Left renal pelvis (tissue), 4 donors: ENCODE data around the gene DHCR24. TPM values are rescaled to one million over a fixed set of nuclear protein-coding genes. Genes with fewer than 3 reads are reported as not detected.
"Not testable (repeated sequence)": the region's sequence is repeated elsewhere in the genome, so short reads cannot be mapped to it uniquely, and the experiment has no call there.

Experiments
- DNase-seq, 4 donors: peaks; one replicate each; pipeline ENCODE4 v3.0.0-alpha.2; 2013; ENCODE audit warnings: low read depth in 4 of 4, low spot score in 3 of 4
- polyA plus RNA-seq, 4 donors: library from polyadenylated mRNA; unstranded; fragments of 120-200 nt; gene quantifications; one replicate each; pipeline ENCODE4 v1.2.1, GENCODE V29; 2013; ENCODE audit not compliant: insufficient read length in 4 of 4

The DHCR24 gene
- polyA plus RNA-seq, 4 donors = 33.2 to 88.0 (median 70.4) TPM

DNA sequence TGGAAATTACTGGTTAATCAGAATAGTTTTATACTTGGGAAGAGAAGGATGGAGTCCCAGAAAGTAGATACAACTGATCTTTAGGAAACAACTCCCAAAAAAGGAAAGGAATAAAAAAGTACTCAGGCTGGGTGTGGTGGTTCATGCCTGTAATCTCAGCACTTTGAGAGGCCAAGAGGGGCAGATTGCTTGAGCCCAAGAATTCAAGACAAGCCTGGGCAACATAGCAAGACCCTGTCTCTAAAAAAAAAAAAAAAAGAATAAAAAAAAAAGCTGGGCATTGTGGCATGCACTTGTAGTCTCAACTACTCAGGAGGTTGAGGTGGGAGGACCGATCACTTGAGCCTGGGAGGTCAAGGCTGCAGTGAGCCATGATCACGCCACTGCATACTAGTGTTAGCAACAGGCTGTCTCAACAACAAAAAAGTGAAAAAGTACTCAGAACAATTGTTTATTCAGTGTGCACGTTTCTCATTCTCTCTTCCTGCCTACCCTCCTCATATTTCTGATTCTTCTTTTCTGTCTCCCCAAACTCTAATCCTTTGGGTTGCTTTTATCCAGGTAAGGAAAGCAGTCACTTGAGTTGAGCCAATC lies 2.2 kb upstream of the DHCR24 start:
- no peak for DNase-seq

DNA sequence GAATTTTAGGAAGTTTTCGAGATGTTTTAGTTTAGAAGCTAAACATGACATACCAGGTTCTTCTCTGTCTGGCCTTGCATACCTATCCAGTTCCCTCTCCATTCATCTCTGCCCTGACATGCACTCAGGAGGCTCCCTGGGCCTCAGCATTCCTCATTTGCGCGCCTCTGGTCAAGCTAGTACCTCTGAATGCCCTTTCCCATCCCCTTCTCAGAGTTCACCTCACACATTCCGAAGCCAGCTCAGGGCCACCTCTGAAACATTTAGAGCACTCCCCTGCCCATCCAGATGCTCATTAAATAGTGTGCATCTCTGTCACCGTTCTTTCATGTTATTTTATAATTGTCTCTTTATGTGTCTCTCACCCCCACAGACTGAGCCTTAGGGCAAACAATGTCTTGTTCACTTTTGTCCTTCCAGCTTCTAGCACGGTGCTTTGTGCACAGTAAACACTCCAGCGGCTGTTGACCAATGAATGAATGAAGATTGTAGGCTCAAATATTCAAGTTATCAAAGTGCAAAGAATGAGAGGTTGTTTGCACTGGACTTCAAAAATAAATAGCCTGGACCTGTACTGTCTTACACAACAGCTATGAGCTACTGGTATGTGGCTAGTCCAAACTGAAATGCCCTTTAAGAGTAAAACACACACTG lies 1.2 kb upstream of the DHCR24 start:
- DNase-seq = no peak

DNA sequence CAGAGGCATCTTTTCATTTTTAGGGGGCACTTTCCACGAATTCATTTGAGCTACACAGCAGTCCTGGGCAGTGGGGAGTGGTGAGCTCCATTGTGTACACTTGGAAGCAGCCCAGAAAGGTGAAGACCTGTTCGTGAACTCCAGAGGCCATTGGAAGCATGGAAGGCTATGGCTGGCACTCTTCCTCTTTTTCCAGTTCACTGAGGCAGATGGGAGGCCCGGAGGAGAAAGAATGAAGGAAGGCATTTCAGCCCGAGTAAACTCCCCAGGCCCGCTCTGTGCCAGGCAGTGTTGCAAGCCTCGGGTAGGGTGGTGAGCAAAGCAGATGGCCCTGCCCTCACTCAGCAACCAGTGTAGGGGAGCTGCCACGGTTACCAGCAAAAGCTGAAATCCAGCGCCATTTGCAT lies 673 bp upstream of the DHCR24 start:
- no peak for DNase-seq

DNA sequence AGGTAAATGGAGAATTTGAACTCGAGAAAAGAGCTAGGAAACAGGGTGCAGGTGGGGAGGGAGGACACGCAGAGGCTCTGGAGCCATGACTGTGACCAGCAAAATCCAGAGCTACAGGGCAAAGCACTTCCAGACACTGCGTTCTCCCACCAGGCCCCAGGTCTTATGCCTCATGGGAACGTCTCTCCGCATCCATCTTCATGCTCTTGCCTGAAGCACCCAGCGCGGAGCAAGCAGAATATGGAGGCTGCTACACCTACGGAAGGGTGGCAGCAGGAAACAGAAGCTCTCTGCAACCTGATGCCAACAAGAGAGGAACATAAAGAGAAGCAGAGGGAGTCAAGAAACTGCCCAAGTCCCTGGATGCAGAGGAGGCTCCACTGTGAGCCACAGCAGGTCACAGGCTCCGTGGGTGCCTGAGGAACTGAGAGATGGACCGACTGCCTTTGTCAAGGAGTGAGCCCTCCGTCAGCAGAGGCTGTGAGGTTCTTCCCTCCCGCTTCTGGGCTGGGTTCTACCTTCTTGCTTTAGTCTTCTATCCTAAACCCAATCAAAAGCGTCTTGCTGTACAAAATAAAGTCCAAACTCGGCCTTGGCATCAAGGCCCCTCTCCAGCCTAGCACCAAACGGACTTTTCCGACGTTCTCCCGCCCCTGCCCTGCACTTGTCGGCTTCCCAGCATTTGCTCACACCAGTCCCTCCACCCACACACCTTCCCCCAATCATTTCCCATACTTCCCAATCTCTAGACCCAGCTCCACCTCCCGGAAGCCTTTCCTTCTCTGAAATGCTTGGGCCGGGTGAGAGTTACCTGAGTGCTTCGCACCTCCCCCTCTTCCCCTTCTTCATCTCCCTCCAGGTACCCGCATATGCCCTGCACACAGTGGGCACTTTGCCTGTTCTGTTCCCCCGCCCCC lies 930 bp downstream of the DHCR24 start:
- DNase-seq = no peak

DNA sequence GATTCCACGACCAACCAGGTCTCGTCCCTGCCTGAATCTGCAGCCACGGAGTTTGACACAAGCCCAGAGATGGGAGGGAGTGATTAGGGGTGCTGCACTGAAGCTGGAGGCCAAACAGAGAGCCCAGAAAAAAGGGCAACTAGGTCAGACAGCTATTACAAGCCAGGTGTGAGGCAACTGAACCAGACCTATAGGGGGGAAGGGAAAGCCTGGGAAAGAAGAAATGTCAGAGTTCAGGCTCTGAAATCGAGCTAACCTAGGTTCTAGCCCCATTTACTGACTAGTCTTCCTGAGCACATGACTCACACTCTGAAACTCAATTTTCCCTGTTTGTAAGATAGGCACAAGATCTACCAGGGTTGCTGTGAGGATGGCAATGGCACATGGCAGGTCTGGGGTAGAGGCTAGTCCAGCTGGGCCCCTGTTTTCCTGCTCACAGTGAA lies 1.7 kb downstream of the DHCR24 start:
- DNase-seq = no peak

DNA sequence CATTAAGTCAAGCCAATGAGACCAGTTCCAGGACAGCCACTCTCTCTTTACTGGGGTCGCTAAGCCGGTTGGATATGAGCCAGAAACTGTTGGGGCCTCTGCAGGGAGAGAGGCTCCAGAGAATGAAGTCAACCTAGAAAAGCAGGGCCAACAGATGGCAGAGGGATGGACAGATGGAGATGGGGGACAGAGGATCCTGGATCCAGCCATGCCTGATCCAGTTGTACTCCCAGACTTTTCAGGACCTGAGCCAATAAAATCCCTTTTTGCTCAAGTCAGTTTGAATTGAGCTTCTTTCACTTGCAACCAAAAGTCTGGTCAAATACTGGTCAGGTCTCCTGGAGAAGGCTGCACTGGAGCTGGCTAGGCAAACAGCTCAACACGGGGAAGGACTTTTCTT lies 2.2 kb downstream of the DHCR24 start:
- DNase-seq = no peak

DNA sequence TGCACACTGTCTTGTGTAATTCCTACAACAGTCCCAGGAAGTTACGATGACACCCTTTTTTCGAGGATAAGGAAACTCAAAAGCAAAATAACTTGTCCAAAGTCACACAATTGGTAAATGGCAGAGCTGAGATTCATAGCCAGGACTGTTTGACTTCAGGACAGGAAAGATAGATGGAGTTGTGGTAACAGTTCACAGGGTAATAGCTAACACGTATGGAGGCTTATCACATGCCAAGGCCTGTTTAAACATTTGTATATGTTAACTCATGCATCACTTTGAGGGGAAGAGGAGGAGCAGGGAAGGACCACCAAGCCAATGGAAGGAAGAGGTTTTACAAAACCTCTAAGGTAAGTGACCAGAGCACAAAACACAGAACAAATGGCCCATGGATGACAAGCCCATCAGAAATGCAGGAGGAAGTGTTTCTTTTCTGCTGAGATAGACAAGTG lies 2.8 kb downstream of the DHCR24 start:
- no peak for DNase-seq

DNA sequence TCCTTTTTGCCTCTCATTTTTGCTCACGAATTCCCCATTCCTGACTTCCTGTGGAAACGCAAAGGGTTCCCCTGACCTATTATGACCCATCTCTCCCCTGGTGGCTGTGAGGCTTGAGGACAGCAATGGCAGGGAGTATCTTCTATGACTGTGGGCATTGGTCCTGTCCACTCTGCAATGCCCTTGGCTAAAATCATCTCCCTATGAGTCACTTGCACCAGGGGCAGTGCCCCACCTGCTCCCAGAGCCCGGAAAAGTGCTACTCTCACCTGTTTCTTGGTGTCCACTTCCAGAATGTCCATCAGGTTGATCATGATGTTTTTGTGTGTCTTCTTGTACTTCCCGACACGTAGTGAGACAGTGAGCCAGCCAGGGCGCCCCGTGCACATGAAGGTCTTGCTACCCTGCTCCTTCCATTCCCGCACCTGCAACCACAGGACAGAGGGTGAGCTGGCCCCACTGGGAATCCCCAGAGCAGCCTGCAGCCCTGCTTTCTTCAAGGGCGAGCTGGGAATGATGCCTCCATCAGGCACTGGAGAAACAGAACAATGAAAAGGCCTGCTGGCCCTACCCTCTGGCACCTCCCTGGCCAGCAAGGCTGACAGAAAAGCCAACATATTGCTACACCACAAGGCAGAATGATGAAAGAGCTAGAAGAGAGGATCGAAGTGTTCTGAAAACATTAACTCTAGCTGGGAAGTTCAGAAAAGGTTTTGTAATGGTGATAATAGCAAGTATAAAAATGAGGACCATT lies 3.5 kb downstream of the DHCR24 start:
- no peak for DNase-seq

DNA sequence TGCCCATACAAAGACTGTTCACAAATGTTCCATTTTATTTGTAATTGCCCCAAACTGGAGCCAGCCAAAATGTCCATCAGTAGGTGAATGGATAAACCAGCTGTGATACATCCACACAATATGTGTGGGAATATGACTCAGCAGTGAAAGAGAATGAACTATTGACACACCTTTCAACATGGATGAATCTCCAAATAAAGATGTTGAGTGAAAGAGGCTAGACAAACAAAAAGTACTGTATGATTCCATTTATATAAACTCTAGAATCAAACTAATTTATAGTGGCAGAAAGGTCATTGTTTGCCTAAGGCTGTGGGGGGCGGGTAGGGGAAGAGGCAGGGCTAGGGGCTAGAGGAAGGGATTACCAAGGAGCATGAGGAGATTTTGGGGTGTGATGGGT lies 4.5 kb downstream of the DHCR24 start:
- DNase-seq = no peak

DNA sequence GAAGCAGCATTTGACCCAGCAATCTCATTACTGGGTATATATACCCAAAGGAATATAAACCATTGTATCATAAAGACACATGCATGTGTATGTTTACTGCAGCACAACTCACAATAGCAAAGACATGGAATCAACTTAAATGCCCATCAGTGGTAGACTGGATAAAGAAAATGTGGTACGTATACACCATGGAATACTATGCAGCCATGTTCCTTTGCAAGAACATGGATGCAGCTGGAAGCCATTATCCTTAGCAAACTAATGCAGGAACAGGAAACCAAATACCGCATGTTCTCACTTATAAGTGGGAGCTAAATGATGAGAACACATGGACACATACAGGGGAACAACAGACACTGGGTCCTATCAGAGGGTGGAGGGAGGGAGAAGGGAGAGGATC lies 5.4 kb downstream of the DHCR24 start:
- DNase-seq = not testable (repeated sequence)

DNA sequence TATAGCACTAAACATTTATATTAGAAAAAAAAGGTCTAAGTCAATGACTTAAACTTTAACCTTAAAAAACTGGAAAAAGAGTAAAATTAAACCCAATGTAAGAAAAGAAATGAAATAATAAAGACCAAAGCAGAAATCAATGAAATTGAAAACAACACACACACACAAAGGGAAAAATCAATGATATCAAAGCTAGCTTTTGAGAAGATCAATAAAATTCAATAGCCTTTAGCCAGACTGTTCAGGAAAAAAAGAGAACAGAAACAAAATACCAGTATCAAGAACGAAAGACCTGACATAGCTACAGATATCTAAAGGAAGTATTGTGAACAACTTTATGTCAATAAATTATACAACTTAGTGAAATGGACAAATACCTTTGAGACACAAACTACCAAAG lies 7.1 kb downstream of the DHCR24 start:
- DNase-seq = no peak

DNA sequence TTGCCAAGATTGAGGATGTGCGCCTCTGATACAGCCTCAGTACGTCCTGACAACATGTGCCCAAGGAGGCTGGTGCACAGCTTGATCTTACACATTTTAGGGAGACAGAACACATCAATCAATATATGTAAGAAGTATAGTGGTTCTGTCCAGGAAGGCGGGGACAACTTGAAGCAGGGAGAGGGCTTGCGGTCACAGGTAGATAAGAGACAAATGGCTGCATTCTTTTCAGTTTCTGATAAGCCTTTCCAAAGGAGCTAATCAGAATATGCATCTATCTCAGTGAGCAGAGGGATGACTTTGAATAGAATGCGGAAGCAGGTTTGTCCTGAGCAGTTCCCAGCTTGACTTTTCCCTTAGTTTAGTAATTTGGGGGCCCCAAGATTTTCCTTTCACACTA lies 10.2 kb downstream of the DHCR24 start:
- DNase-seq = no peak

DNA sequence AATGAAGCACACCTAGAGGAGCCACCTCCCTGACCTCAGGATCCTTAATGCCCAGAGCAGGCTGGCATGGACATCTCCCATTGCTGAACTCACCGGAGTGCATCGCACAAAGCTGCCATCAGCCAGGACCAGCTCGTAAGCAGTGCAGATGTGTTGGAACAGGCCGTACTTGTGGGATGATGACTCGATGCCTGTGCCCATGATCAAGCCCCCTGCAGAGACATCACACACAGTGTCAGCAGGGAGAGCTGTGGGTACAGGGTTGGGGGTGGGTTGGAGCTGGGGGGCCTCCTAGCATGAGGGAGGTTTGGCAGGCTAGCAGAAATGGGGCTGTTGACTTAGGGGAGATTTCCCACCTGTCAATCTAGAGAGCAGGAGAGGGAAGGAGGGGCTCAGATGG lies 12.0 kb downstream of the DHCR24 start:
- DNase-seq = no peak

DNA sequence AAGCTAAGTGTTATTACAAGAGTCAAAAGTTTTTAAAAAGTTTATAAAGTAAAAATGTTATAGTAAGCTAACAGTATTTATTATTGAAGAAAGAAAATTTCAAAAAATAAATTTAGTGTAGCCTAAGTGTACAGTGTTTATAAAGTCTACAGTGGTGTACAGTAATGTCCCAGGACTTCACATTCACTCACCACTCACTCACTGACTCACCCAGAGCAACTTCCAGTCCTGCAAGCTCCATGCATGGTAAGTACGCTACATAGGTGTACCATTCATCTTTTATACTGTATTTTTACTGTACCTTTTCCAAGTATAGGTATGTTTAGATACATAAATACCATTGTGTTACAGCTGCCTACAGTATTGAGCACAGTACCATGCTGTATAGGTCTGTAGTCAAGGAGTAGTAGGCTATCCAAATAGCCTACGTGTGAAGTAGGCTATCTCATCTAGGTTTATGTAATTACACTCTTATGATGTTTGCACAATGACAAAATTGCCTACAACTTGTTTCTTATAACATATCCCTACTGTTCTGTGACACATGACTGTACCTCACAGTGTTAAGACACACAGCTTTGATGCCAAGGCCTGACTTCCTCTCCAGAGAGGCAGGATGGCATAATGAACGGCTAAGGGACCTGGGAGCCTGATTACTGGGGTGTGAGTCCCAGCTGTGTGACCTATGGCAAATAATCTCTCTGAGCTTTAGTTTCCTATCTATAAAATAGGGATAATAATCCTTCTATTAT lies 12.7 kb downstream of the DHCR24 start:
- DNase-seq = no peak

DNA sequence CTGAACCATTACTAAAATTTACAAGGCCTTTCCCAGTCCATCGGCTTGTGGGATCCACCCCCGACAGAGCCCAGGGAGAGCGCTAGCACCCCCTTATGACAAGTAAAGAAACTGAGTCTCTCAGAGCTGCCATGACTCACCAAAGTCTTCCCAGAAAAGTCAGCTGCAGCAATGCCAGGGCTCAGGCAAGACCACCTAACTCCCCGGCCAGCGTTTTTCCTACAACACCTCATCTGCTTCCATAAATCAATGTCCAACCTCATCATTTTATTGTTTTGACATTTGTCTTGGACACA lies 15.0 kb downstream of the DHCR24 start:
- no peak for DNase-seq

DNA sequence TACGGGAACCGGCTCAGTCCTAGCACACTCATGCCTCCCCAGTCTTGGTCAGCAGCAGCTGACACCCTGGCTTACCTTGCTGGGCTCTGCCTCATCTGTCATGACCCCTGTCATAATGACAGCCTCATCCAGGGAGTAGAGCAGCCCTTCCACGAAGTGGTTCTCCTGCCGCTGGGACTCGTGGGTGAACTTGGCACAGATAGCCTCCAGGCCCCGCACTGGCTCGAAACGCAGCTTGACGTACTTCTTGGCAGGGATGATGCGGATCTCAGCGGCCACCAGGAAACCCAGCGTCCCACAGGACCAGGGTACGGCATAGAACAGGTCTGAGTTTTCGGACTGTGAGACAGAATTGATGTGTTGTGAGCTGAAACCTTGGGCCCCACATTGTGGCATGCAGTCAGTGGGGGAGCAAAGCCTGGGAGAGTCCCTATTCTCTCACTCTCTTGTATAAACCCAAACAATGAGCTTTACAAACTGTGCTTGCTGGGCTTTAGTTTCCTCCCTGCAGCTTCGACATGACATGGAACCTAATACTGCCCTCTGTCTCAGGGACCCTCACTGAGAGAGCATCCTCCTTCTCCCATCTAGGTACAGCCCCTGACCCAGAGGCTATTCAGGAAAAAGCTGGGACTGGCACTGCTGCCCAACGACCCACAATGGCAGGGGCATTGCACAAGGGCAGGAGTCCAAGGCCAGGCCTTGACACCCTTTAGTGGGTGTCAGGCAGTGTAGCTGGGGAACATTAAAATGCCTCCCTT lies 15.5 kb downstream of the DHCR24 start:
- no peak for DNase-seq

DNA sequence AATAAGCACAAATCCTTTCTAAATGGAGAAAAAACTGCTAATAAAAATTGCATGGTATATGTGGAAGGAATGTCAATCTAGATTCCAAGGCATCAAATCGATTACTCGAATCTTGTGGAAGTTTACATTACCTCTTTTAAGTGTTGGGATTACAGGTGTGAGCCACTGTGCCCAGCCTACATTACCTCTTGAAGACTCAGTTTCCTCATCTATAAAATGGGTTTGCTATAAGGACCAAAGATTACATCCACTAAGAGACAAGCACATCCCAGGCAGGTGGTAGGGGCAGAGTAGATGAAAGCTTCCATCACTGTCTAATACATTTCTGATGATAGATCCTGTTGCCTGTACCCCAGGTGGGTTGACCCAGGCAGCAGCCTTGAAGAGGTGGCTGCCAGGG lies 16.1 kb downstream of the DHCR24 start:
- DNase-seq = no peak

DNA sequence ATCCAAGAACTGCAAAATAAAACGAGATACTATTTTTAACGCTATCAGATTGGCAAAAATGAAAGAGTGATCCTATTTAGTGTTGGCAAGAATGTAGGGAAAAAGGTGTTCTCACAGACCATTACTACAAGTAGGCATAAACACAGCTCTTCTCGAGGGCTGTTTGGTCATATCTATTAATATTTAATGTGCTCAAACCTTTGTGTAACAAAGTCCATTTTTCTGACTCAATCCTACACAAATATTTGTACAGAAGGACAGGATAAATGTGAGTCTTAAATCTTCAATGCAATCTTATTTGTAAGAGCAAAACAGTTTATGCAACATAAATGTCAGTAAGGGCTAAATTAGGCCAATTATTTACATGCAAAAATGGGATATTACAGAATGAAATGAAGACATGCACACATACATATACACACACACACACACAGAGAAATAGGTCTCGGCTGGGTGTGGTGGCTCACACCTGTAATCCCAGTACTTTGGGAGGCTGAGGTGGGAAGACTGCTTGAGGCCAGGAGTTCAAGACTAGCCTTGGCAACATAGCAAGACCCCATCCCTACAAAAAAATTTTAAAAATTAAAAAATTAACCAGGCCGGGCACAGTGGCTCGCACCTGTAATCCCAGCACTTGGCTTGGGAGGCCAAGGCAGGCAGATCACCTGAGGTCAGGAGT lies 17.7 kb downstream of the DHCR24 start:
- DNase-seq = no peak

DNA sequence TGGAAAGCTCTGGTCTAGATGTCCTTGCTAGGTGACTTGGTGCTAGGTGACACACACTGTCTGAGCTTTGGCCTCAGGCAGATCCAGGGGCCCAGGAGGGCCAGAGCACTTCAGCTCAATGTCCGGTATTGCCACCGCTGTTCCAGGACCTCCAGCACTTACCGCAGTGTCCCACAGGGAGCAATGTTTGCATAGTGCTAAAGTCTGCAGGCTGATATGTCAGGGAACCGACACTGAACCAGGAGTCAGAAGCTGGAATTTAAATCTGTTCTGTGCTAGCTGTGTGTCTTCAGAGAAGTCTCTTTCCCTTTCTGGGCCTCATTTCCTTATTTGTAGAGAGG lies 19.3 kb downstream of the DHCR24 start:
- no peak for DNase-seq
